Measurements from ENCODE around the gene LPAR2. TPM values are rescaled to one million over a fixed set of nuclear protein-coding genes. Genes with fewer than 3 reads are reported as not detected.
"Not testable (repeated sequence)": the region's sequence is repeated elsewhere in the genome, so short reads cannot be mapped to it uniquely, and the experiment has no call there.

Gene LPAR2
- total RNA-seq, 1 experiment from 2014 or later: 17.4 TPM

DNA sequence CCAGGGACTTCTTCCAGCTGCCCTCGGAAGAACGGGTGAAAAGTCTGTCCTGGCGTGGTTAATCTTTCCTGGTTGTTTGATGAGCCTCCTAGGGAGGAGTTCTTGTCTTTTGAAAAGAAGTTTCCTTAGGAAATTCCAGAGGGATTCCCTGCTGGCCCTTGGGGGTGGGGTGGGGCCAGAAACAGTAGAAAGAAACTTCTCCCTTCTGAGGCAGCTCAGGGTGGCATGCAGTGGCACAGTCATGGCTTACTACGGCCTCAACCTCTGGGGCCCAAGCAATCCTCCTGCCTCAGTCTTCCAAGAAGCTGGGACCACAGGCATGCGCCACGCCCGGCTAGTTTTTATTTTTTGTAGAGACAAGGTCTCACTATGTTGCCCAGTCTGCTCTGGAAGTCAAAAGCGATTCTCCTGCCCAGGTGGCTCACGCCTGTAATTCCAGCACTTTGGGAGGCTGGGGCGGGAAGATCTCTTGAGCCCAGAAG, 42.1 kb upstream of the LPAR2 start:
- H3K4me1 Mint-ChIP-seq (ENCODE audit: insufficient read depth, unreplicated experiment): no peaks in the 10 kb centered on the region
- H3K4me3 Mint-ChIP-seq (ENCODE audit: unreplicated experiment): peak overlapping the region; percentile 85
- H3K36me3 Mint-ChIP-seq (ENCODE audit: insufficient read depth, unreplicated experiment): peaks cover 31% of the 10 kb centered on the region
- CTCF ChIA-PET: interaction anchor here (0.6 kb wide), 1 partner anchor 81 kb away, joined by 3 read pairs; no protein-coding TSS in a partner anchor
- DNase-seq (ENCODE audit: unreplicated experiment): no peak
- TF ChIP-seq, protein P1, sequence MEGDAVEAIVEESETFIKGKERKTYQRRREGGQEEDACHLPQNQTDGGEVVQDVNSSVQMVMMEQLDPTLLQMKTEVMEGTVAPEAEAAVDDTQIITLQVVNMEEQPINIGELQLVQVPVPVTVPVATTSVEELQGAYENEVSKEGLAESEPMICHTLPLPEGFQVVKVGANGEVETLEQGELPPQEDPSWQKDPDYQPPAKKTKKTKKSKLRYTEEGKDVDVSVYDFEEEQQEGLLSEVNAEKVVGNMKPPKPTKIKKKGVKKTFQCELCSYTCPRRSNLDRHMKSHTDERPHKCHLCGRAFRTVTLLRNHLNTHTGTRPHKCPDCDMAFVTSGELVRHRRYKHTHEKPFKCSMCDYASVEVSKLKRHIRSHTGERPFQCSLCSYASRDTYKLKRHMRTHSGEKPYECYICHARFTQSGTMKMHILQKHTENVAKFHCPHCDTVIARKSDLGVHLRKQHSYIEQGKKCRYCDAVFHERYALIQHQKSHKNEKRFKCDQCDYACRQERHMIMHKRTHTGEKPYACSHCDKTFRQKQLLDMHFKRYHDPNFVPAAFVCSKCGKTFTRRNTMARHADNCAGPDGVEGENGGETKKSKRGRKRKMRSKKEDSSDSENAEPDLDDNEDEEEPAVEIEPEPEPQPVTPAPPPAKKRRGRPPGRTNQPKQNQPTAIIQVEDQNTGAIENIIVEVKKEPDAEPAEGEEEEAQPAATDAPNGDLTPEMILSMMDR (IDR thresholded peaks at IDR 0.05; ENCODE audit: unreplicated experiment): no peak
- H3K27me3 Mint-ChIP-seq (ENCODE audit: insufficient read depth, unreplicated experiment): no peaks in the 10 kb centered on the region
- intact Hi-C loops (cut with micrococcal nuclease): no loop called here
- POLR2A ChIA-PET: interaction anchor here (1.1 to 2.2 kb wide), 3 partner anchors 63 to 106 kb away, joined by 4 to 22 read pairs (median 12); partner anchors contain the start of gene ZNF14
- H3K27ac Mint-ChIP-seq (ENCODE audit: low read depth, unreplicated experiment): peak overlapping the region; percentile 93
- H3K9me3 Mint-ChIP-seq (ENCODE audit: unreplicated experiment): no peaks in the 10 kb centered on the region
- BruUV-seq (replicated peaks): no TSS peak

- TF ChIP-seq, protein P1 (IDR thresholded peaks at IDR 0.05; ENCODE audit: unreplicated experiment): no peak
- H3K4me3 Mint-ChIP-seq (ENCODE audit: unreplicated experiment): peak within 1 kb of the TSS; percentile 85
- peak; percentile 95 for DNase-seq (ENCODE audit: unreplicated experiment)
- no peaks in the 10 kb centered on the region for H3K4me1 Mint-ChIP-seq (ENCODE audit: insufficient read depth, unreplicated experiment)
- H3K9me3 Mint-ChIP-seq (ENCODE audit: unreplicated experiment): no peaks in the 10 kb centered on the region
- CTCF ChIA-PET: interaction anchor here (0.9 kb wide), 1 partner anchor 24 kb away, joined by 3 read pairs; no protein-coding TSS in a partner anchor
- BruUV-seq (replicated peaks): no TSS peak
- POLR2A ChIA-PET: interaction anchor here (0.6 to 2.2 kb wide), 8 partner anchors 39 to 263 kb away, joined by 3 to 22 read pairs (median 4); partner anchors contain the start of genes GATAD2A and ZNF14
- H3K27ac Mint-ChIP-seq (ENCODE audit: low read depth, unreplicated experiment): peak within 1 kb of the TSS; percentile 93
- intact Hi-C loops (cut with micrococcal nuclease): loop anchor here (10.0 kb wide), 1 partner anchor 196 kb away; the partner anchor contains the start of gene ZNF253
- peaks cover 30% of the 10 kb centered on the region for H3K36me3 Mint-ChIP-seq (ENCODE audit: insufficient read depth, unreplicated experiment)
- H3K27me3 Mint-ChIP-seq (ENCODE audit: insufficient read depth, unreplicated experiment): no peaks in the 10 kb centered on the region
These were observed 40.4 kb upstream of the LPAR2 start, which contains the start of gene ZNF101 for GRCh38 chr19:19668230-19669012. ZNF101 (plus strand) TSS chr19:19668839; CDS start chr19:19668964, 125 bp downstream.

DNA sequence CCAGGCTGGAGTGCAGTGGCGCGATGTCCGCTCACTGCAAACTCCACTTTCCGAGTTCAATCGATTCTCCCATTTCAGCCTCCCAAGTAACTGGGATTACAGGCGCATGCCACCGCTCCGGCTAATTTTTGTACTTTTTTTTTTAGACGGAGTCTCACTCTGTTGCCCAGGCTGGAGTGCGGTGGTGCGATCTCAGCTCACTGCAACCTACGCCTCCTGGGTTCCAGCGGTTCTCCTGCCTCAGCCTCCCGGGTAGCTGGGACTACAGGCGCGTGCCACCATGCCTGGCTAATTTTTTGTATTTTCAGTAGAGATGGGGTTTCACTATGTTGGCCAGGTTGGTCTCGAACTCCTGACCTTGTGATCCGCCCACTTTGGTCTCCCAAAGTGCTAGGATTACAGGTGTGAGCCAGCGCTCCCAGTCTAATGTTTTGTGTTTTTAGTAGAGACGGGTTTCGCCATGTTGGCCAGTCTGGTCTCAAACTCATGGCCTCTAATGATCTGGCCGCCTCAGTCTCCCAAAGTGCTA, 37.5 kb upstream of the LPAR2 start:
- H3K9me3 Mint-ChIP-seq (ENCODE audit: unreplicated experiment); BruUV-seq (replicated peaks); H3K4me3 Mint-ChIP-seq (ENCODE audit: unreplicated experiment); H3K27me3 Mint-ChIP-seq (ENCODE audit: insufficient read depth, unreplicated experiment); POLR2A ChIA-PET; H3K27ac Mint-ChIP-seq (ENCODE audit: low read depth, unreplicated experiment); DNase-seq (ENCODE audit: unreplicated experiment): not testable (repeated sequence)
- CTCF ChIA-PET: interaction anchor here (0.6 kb wide), 2 partner anchors 21 to 112 kb away, joined by 3 read pairs; no protein-coding TSS in a partner anchor
- Mint-ChIP-seq H3K4me1 (ENCODE audit: insufficient read depth, unreplicated experiment) (peaks cover 16% of the 10 kb centered on the region), H3K36me3 (ENCODE audit: insufficient read depth, unreplicated experiment) (peaks cover 24% of the 10 kb centered on the region)
- intact Hi-C loops (cut with micrococcal nuclease): loop anchor here (10.0 kb wide), 1 partner anchor 199 kb away; the partner anchor contains the start of gene ZNF253

DNA sequence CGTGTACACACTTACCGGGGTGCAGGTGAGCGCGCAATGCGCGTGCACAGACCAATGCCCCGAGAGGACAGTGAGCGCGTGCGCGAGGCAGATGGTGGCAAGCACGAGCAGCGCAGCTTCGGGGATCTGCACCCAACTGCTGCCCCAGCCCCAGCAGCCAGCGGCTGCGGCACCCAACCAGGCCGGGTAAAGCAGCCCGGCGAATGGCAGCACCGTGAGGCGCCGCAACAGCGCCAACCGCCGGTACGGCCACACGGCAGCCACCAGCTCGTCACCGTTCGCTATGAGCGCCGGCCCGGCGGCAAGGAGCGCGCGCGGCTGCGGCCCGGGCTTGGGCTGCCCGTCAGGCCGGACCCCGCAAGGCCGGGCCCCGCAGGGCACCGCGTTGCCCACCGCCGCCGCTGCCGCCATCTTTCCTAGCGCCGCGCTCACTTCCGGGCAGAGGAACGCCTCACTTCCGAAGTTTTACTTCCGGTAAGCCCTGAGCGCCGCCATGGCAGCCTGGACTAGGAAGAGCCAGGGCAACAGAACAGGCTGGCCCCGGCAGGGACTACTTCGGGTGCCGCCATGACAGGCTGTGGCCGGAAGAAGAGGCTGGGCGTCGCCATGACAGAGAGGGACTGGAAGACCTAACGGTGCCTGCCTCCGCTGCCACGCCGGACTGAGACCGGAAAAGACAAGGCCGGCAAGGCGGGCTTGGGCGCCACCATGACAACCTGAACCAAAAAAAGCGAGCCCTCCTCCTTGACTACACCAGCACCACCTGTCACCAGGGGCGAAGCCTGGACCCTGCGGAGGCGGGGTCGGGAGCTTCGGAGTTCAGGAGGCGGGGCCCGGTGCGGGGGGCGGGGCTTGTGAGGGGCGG, 35.5 kb upstream of the LPAR2 start, which contains the start of gene ATP13A1:
ATP13A1 (minus strand) TSS at position 421 of the 865 bp plus-strand sequence; CDS start at position 411, 10 bp downstream.
- peak within 1 kb of the TSS; percentile 79 for H3K4me3 Mint-ChIP-seq (ENCODE audit: unreplicated experiment)
- H3K27ac Mint-ChIP-seq (ENCODE audit: low read depth, unreplicated experiment): peak within 1 kb of the TSS; percentile 96
- DNase-seq (ENCODE audit: unreplicated experiment): peak; percentile 98
- intact Hi-C loops (cut with micrococcal nuclease): loop anchor here (1.0 to 10.0 kb wide), 2 partner anchors 113 to 201 kb away; partner anchors contain the start of gene ZNF253
- H3K27me3 Mint-ChIP-seq (ENCODE audit: insufficient read depth, unreplicated experiment): no peaks in the 10 kb centered on the region
- TF ChIP-seq, protein P1 (IDR thresholded peaks at IDR 0.05; ENCODE audit: unreplicated experiment): no peak
- no peaks in the 10 kb centered on the region for H3K9me3 Mint-ChIP-seq (ENCODE audit: unreplicated experiment)
- ChIA-PET POLR2A (interaction anchor here (0.7 to 2.8 kb wide), 8 partner anchors 10 to 1479 kb away, joined by 3 to 17 read pairs (median 4); partner anchors contain the start of genes LPAR2, ZNF14 and ZNF431), CTCF (interaction anchor here (0.6 to 2.0 kb wide), 6 partner anchors 19 to 548 kb away, joined by 3 to 19 read pairs (median 3); partner anchors contain the start of gene GMIP)
- H3K36me3 Mint-ChIP-seq (ENCODE audit: insufficient read depth, unreplicated experiment): peaks cover 39% of the 10 kb centered on the region
- peaks cover 16% of the 10 kb centered on the region for H3K4me1 Mint-ChIP-seq (ENCODE audit: insufficient read depth, unreplicated experiment)
- no TSS peak for BruUV-seq (replicated peaks)
